Measurements from ENCODE around the gene RIMBP2.

- TF ChIP-seq GATA2 (IDR thresholded peaks at IDR 0.05; ENCODE audit: low read depth, low read length) = no peak
- no peak for TF ChIP-seq GATA3 (IDR thresholded peaks at IDR 0.05; ENCODE audit: low read depth, low read length)
These were observed 23.5 kb upstream of the RIMBP2 start for GRCh38 chr12:130739571-130739970.

Data from SH-SY5Y (cell line).